HG02852 (cell line): ENCODE data around the gene FAM124A.

ENCODE experiments used
- ATAC-seq: cut with Tn5 transposase; IDR thresholded peaks from one replicate; pipeline ENCODE4 v1.9.1; 2021; ENCODE audit warnings: mild to moderate bottlenecking, moderate library complexity; ENCODE audit not compliant: unreplicated experiment

The FAM124A gene

DNA sequence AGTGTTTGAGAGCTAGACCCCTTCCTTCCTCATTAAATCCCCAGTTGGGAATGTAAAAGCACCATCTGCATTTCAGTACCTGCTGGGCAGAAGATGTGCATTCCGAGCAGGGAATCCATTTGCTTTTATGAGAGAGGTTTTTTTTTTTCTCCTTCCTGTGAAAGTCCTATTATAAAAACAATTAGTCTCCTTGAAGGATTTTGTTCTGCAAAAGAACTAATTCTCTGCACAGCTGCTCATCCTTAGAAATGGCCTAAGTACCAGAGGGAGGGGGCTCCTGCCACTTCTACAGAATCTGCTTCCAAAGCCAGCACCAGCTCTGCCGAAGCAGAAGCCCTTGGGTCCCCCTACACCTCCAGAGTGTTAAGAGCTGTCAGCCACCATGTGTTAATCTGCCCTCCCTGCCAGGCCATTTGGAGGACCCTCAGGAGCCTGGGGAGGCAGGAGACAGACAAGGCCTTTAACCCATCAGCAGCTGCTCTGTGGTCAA is 80.9 kb downstream of the FAM124A start:
- ATAC-seq = no peak

- no peak for ATAC-seq
These were observed 81.7 kb downstream of the FAM124A start for GRCh38 chr13:51303882-51304281.

DNA sequence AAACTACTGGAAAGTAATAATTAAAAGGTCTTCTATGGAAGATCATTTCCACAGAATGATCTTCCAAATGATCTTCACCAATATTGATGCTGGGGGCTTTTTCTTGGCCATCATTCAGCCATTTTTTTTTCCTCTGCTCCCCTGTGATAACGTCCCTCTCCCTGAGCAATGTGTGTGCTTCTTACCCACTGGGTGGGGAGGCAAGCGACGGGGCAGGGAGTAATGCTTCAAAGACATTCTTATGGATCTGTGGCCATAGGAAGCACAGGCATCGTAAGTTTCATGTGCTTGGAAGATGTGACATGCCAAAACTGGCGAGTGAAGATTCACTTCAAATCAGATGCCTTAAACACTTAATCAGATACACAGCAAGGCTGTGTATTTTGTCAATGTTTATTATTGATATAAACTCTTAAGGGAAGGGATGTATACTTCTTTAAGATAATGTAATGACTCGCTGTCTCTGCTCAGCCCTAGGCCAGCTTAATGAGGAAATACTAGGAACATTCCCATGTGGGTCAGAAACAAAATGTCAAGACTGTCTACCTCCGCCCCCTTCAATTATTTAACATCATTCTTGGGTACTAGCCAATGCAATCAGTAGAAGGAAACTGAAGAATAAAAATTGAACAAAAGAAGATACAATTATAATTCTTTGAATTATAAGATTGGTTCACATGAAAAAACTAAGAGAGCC is 83.2 kb downstream of the FAM124A start:
- no peak for ATAC-seq

DNA sequence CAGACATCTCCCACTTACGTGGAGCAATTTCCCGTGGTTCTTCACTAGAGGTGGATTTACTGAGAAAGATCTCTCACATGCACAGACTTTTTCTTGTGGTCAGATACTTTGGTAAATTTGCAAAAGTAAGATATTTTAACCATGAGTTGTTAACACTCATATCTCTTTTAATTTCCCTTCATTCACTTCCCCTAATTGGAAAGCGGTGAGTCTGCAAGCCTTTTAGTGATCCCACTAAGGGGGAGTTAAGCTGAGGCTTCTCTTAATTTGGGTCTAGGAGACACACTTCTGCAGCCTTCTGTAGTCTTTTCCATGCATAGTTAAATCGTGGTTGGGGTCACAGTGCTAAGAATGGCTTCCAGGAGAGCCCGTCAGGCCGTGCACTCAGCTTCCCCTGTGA is 86.6 kb downstream of the FAM124A start:
- ATAC-seq = no peak

- ATAC-seq = no peak
These were observed 89.0 kb downstream of the FAM124A start for GRCh38 chr13:51311231-51311630.

DNA sequence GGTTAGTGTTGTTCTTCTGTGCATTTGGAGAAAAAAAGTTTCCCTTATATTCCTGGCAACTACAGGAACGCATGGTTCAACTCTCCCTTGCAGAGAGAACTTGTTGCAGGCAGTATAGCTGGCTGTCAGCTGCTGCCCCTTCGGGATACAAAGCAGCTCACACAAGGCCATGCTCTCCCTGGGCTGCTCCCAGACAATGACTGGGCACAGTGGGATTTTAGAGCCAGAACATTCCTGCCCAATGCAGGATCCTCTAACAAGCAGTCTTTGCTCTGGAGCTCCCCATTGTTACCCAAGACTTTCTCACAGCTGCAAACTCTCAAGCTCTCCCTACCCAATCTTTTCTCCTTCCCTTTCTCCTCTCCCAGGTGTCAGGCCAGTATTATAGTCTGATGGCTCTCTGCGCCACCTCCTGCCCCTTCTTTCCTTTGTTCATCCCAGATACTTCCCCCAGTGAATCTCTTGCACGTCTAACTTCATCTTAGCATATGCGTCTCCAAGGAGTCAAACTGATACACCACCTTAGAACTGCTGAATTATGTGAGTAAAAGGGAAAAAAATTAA is 89.8 kb downstream of the FAM124A start:
- ATAC-seq = no peak

DNA sequence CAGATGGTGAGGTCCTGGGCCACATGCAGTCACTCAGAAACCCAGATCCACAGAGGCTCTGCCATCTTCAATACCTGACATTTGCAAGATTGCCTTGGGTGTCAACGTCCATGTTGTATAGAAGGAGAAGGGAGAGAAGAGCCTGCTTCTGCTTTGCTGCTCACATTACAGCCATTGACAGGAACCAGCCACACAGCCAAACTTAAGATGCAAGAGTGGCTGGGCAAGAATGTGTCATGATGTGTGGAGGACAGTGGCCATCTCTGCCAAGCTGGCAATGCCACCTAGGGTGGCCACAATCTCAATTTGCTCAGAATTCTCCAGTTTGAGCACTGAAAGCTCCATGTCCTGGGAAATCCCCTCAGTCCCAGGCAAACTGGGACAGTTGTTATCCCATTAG is 91.4 kb downstream of the FAM124A start:
- ATAC-seq = no peak

DNA sequence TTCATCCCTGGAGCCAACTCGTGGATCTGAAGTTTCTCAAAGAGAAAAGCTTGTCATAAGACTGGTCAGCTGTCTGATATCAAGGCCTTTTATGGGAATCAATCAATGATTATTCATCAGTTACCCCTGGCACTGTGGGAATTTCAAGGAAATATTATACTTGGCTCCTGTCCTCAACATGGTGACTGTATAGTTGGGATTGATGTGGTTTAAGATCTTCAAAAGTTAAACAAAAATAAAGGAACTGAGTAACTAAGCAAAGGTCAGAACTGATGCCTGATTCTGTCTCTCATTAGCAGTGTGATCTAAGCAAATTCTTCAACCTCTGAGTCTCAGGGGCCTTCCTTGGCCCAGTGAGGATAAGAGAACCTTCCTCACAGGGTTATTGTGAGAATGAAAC is 95.1 kb downstream of the FAM124A start:
- ATAC-seq = no peak

DNA sequence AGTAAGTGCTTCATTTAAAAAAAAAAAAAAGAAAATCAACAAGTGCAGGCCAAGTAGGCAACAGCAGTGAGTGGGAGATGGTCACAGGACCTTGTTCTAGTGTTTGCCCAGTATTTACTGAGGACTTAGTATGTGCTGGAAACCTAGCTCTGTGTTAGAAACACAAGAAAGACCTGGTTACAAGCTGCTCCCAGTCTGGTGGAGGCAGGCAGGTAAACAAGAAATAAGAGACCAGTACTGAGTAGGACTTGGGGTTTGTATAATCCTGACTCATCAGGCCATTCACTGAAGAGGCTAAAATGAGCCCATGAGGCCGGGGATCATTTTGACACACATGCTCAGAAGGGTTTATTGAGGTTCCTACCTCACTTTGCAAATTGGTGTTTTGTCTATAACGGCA is 95.8 kb downstream of the FAM124A start:
- no peak for ATAC-seq

DNA sequence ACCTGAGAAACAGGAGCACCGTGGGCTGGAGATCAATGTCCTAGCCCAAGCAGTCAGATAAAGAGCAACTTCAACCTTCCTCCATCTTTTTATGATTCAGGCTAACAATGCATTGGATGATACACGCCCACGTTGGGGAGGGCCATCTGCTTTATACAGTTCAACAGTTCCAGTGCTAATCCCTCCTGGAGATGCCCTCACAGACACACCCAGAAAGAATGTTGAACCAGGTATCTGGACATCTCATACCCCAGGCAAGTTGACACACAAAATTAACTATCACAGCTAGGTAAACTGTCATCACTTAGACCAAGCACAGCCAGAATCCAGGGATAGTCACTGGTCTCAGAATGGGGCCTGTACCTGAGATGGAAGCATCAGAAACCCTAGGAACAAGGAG is 96.7 kb downstream of the FAM124A start:
- no peak for ATAC-seq

- no peak for ATAC-seq
These were observed 99.6 kb downstream of the FAM124A start for GRCh38 chr13:51321836-51322235.

DNA sequence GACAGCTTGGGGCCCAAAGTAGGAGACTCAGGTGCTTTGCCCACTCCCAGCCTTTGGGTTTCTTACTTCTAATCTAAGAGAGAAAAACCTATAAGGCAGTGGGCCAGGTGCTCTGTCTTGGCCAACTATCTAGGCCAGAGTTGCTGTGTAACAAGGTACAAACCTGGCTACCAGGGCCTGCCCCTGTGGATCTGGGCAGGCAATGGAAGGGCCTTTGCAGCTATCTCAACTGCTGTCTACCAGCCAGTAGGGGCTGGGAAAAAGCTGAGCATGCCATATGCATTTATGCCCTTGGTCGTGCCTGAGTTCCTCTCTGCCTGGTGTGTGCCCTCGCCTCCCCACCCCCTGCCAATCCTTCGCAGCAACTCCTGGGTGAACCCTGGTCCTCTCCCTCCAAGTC is 100.6 kb downstream of the FAM124A start:
- ATAC-seq = no peak

DNA sequence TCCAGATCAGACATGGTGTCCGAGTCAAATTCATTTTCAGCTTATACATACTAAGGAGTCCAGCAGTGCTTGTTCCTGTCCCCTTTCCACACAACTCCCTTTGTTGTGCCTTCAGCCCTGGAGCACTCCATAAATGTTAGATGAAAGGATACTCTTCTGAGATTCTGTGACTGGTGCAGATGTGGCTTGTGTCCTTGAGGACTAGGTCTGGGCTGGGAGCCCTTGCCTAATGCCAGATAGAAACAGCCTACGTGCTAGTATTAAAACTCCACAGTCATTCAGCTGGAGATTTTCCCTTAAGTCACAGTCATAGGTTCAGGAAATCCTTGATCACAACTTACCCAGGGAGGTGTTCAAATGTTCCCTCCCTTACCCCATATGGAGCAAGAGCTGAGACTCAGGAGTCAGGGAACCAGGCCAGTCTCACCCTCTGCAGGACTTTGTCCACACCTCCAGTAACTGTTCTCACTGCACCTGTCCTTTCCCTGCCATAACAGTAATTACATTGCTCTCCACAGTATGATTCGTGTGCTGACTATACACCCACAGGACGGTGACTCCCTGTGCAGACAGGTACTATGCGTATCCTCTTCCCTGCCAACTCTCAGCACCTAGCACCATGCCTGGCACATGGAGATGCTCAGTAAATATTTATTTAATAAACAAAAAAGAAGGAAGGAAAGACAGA is 101.8 kb downstream of the FAM124A start:
- no peak for ATAC-seq

- peak; percentile 60 for ATAC-seq
These were observed 102.7 kb downstream of the FAM124A start for GRCh38 chr13:51324714-51325420.

DNA sequence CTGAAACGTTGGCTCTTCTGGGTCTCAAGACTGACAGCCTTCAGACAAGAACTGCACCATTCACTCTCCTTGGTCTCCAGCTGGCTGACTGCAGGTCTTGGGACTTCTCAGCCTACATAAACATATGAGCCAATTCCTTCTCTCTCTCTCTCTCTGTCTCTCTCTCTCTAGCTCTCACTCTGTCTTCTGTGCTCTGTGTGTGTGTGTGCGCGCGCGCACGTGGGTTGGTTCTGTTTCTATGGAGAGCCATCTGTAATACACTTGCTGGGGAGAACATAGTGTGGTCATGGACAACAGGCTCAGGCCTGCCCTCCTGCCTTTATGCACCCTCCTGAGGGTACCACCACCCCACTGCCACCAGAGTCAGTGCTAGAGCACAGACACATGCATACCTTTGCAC is 103.6 kb downstream of the FAM124A start:
- ATAC-seq = no peak

GRCh38 chr13:51326777-51327176 is 104.6 kb downstream of the FAM124A start:
- ATAC-seq = no peak

DNA sequence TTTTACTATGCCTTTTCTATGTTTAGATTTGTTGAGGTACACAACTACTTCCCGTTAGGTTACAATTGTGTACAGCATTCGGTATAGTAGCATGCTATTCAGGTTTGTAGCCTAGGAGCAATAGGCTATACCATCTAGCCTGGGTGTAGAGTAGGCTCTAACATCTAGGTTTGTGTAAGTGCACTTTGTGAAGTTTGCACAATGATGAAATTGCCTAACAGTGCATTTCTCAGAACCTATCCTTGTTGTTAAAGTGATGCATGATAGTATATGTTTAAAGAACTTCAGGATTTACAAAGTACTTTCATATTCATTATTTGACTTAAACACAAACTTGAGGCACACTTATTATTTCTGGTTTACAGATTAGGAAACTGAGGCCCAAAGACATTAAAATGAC is 105.8 kb downstream of the FAM124A start:
- no peak for ATAC-seq

GRCh38 chr13:51328488-51328887 is 106.3 kb downstream of the FAM124A start:
- ATAC-seq = no peak

DNA sequence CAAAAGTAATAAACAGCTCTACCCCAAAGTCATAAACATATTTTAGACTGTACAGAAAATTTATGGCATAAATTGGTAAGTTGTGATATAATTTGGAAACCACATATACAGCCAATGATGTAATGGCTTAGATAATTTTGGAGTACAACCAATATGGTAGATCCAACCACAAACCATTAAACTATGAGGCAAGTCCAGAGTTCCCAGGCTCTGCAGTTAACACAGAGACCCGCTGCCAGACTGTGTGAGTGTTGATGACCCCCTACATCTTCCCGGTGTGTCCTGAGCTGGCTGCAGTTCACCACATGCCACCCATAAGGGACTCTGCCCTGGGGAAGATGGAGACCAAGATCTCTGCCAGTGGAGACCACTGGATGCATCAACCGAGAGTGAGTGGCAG is 107.4 kb downstream of the FAM124A start:
- no peak for ATAC-seq

DNA sequence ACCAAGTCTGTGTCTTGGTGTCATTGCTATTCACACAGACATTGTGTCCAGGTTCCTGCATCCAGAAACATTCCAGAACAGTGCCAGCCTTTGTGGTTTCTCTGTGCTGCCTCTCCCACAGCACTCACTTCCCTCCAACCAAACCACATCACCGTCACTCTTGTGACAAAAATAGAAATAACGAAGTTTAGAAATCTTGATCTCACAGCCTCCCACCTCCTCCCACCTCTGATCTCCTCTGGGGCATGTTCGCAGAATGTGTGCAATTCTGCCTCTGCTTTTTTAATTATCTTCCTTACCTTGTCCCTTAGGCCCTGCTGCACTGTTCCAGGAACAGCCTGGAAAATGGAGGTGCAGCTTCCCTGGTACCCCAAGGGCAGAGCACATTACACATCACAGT is 108.6 kb downstream of the FAM124A start:
- peak; percentile 62 for ATAC-seq

DNA sequence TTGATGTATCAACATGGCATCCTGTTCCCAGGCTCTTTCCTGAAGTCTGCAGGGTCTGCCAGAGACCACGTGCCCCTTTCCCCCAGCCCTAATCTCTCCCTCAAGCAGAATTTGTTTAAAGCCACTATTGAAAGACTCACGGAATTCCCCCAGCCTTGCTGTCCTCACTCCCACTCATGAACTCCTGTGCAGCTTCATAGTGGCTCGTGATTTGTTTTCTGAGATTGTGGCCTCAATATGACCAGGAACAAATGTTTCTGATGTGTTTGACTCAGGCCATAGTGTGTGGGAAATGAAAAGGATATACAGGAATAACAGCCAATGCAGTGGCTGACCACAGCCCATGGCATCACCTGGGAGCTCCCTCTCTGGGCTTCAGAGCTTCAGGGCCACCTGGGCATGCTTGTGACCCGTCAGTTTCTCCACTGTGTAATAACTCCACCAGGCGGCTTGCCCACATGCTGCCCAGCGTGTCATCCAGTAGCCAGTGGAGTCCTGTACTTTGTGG is 109.2 kb downstream of the FAM124A start:
- ATAC-seq = peak; percentile 58
